NCI-H524 treated with DMSO at 0.1 percent for 48 hours (cell line): ENCODE results near the gene CAPN14.
A peak's percentile ranks its signal among the peaks of the same experiment; 100 is the strongest.

Source experiments
- DNase-seq: peaks from one replicate; lab custom pipeline; 2025; lab: John Stamatoyannopoulos, UW

CAPN14 gene

GRCh38 chr2:31241625-31242270, 24.4 kb upstream of the CAPN14 start:
- DNase-seq = no peak

- no peak for DNase-seq
These were observed 23.4 kb upstream of the CAPN14 start for GRCh38 chr2:31240381-31241365.

- no peak for DNase-seq
These were observed 22.4 kb upstream of the CAPN14 start for GRCh38 chr2:31239593-31240177.

- DNase-seq = no peak
These were observed 21.7 kb upstream of the CAPN14 start for GRCh38 chr2:31238906-31239592.

GRCh38 chr2:31238126-31238905, 21.0 kb upstream of the CAPN14 start:
- no peak for DNase-seq

- DNase-seq = no peak
These were observed 20.2 kb upstream of the CAPN14 start for GRCh38 chr2:31237348-31238017.

- no peak for DNase-seq
These were observed 19.3 kb upstream of the CAPN14 start for GRCh38 chr2:31236433-31237205.

- DNase-seq = no peak
These were observed 18.2 kb upstream of the CAPN14 start for GRCh38 chr2:31235504-31235902.

GRCh38 chr2:31234683-31235503, 17.6 kb upstream of the CAPN14 start:
- no peak for DNase-seq

GRCh38 chr2:31233741-31234682, 16.7 kb upstream of the CAPN14 start, which contains the start of gene EHD3:
Gene EHD3, plus strand, starts transcription at chr2:31234152. Its CDS starts 470 bp downstream, at chr2:31234622.
- peak; percentile 93 for DNase-seq

GRCh38 chr2:31233231-31233630, 15.9 kb upstream of the CAPN14 start:
- no peak for DNase-seq

- DNase-seq = no peak
These were observed 15.3 kb upstream of the CAPN14 start for GRCh38 chr2:31232586-31232985.

GRCh38 chr2:31231571-31232302, 14.4 kb upstream of the CAPN14 start:
- no peak for DNase-seq

- DNase-seq = no peak
These were observed 13.4 kb upstream of the CAPN14 start for GRCh38 chr2:31230751-31231150.

- DNase-seq = no peak
These were observed 11.4 kb upstream of the CAPN14 start for GRCh38 chr2:31228717-31229116.

GRCh38 chr2:31227711-31228125, 10.4 kb upstream of the CAPN14 start:
- no peak for DNase-seq

GRCh38 chr2:31227110-31227509, 9.8 kb upstream of the CAPN14 start:
- no peak for DNase-seq
